ENCODE data around the gene IPO4. TPM values are rescaled to one million over a fixed set of nuclear protein-coding genes. Genes with fewer than 3 reads are reported as not detected.

IPO4 gene
- total and polyA plus RNA-seq, 2 of the 4 experiments (the other 2 are of a cell fraction): 37.6 to 39.4 TPM

- TF ChIP-seq MXI1 (IDR thresholded peaks at IDR 0.05; ENCODE audit: borderline replicate concordance, low read depth, low read length): no peak
These were observed 50.9 kb downstream of the IPO4 start (continued) for GRCh38 chr14:24137529-24138395.

GRCh38 chr14:24136684-24137528, 51.7 kb downstream of the IPO4 start:
- Histone ChIP-seq H3K18ac (ENCODE audit: low read depth, low read length) (no peak overlapping the region), H3K27me3 (ENCODE audit: control insufficient read depth, insufficient read depth, low read length) (no peaks in the 10 kb centered on the region), H3K36me3 (ENCODE audit: control insufficient read depth, insufficient read depth, low read length) (peaks cover 23% of the 10 kb centered on the region), H4K20me1 (ENCODE audit: insufficient read depth, low read length) (peaks cover 17% of the 10 kb centered on the region), H2AFZ (replicated peaks; ENCODE audit: low read length, poor library complexity) (peak overlapping the region; percentile 99), H2BK15ac (ENCODE audit: low read depth, low read length) (no peak overlapping the region), H2AK9ac (replicated peaks; ENCODE audit: low read depth, low read length, poor library complexity) (peak overlapping the region; percentile 80), H3K9me1 (ENCODE audit: insufficient read depth, low read length) (peaks cover 19% of the 10 kb centered on the region), H2BK5ac (ENCODE audit: low read depth, low read length, poor library complexity, severe bottlenecking) (peak overlapping the region; percentile 78), H2BK20ac (ENCODE audit: low read depth, low read length) (no peak overlapping the region), H3K14ac (replicated peaks; ENCODE audit: low read depth, low read length) (peak overlapping the region; percentile 68), H3K27ac (ENCODE audit: insufficient read depth, low read length) (peak overlapping the region; percentile 79), H3K4ac (ENCODE audit: low read depth, low read length) (peak overlapping the region; percentile 71), H2AK5ac (ENCODE audit: low read depth, low read length) (peak overlapping the region; percentile 59), H3K4me2 (ENCODE audit: low read depth, low read length) (peak overlapping the region; percentile 92), H4K5ac (ENCODE audit: low read depth, low read length) (no peak overlapping the region), H4K91ac (ENCODE audit: insufficient read depth, low read depth, low read length) (no peak overlapping the region), H3K4me1 (ENCODE audit: control insufficient read depth, insufficient read depth, low read length) (peaks cover 11% of the 10 kb centered on the region), H3K79me1 (ENCODE audit: low read depth in 1 of 2, low read length in 2 of 2) (peaks cover 17 to 46% of the 10 kb centered on the region in 2 experiments; a peak in 3 of 4 replicates), H3K9me3 (ENCODE audit: control insufficient read depth, insufficient read depth, low read length) (no peaks in the 10 kb centered on the region), H3K56ac (ENCODE audit: extremely low read depth, insufficient read depth, low read length) (0 out of 2 replicates have a peak overlapping the region, but pooled peaks have one; percentile 9), H3K9ac (ENCODE audit: low read depth, low read length) (peak overlapping the region; percentile 72), H2BK120ac (ENCODE audit: low read depth, low read length) (no peak overlapping the region; the same call in 1 of the 2 replicates), H4K8ac (ENCODE audit: low read depth in 2 of 2, low read length in 2 of 2) (peak overlapping the region in 1 of 2 experiments; percentile 77; a peak in 1 of 4 replicates), H3K4me3 (ENCODE audit: insufficient read depth, low read depth, low read length) (peak overlapping the region; percentile 97), H3K23ac (ENCODE audit: low read depth, low read length) (peak overlapping the region; percentile 88)
- in situ Hi-C loops (cut with MboI; ENCODE audit: low sequenced_read_pairs) (loop anchor here (10.0 to 25.0 kb wide), 3 partner anchors 298 to 1050 kb away; partner anchors contain the start of genes ACIN1, BCL2L2, C14orf119 and PABPN1), dilution Hi-C loops (cut with HindIII; ENCODE audit: low sequenced_read_pairs, unreplicated experiment) (no loop called here), intact Hi-C loops (cut with micrococcal nuclease) (no loop called here)
- DNase-seq (no peak), ATAC-seq (ENCODE audit: low read depth) (no peak)
- ChIA-PET POLR2A (ENCODE audit: unreplicated experiment) (interaction anchor here (0.6 to 1.0 kb wide), 2 partner anchors 12 to 42 kb away, joined by 3 read pairs; no protein-coding TSS in a partner anchor), CTCF (interaction anchor here (0.8 to 0.9 kb wide), 2 partner anchors 24 to 150 kb away, joined by 3 to 5 read pairs; partner anchors contain the start of gene IRF9)
- BruUV-seq (replicated peaks): no TSS peak
- WGBS, 2 experiments (ENCODE audit: extremely low coverage in 2 of 2, insufficient read length in 1 of 2): 40% methylated on average over 3 of the region's 13 CpGs; no CpG with 5 or more reads in 1 of the 2 experiments
- no peak for TF ChIP-seq RAD21 (IDR thresholded peaks at IDR 0.05; ENCODE audit: low read length)
- no peak for TF ChIP-seq NFE2L2 (IDR thresholded peaks at IDR 0.05; ENCODE audit: low read depth, low read length)
- no peak for TF ChIP-seq RCOR1 (IDR thresholded peaks at IDR 0.05; ENCODE audit: insufficient replicate concordance, low read length)
- TF ChIP-seq USF2 (IDR thresholded peaks at IDR 0.05; ENCODE audit: low read depth, low read length): no peak
- no peak for TF ChIP-seq POLR2A (IDR thresholded peaks at IDR 0.05; ENCODE audit: low read depth, low read length)
- no peak for TF ChIP-seq SMC3 (IDR thresholded peaks at IDR 0.05; ENCODE audit: low read depth, low read length)
- TF ChIP-seq MXI1 (IDR thresholded peaks at IDR 0.05; ENCODE audit: borderline replicate concordance, low read depth, low read length): no peak
- no peak for TF ChIP-seq FOS (IDR thresholded peaks at IDR 0.05; ENCODE audit: low read depth, low read length)
- TF ChIP-seq BHLHE40 (IDR thresholded peaks at IDR 0.05; ENCODE audit: low read depth, low read length): no peak
- TF ChIP-seq CEBPB (IDR thresholded peaks at IDR 0.05; ENCODE audit: low read depth, low read length): no peak
- TF ChIP-seq ELK1 (IDR thresholded peaks at IDR 0.05; ENCODE audit: borderline replicate concordance, low read depth, low read length): no peak
- no peak for TF ChIP-seq CHD1 (IDR thresholded peaks at IDR 0.05; ENCODE audit: low read depth, low read length)
